GM23248 (cell line): ENCODE data around the gene MBD2.

ENCODE experiments used
- EZH2 ChIP-seq: fragments of 200-600 bp; sonication (generic); IDR thresholded peaks from 2 replicates; pipeline ENCODE4 v1.6.1; 2018; ENCODE audit warnings: antibody characterized with exemption, mild to moderate bottlenecking; ENCODE audit not compliant: insufficient read depth, poor library complexity, severe bottlenecking
- EZH2phosphoT487 ChIP-seq: fragments of 200-600 bp; sonication (generic); IDR thresholded peaks from 2 replicates; pipeline ENCODE4 v1.6.1; 2018; ENCODE audit warnings: antibody characterized with exemption, moderate library complexity, mild to moderate bottlenecking, low read depth; ENCODE audit not compliant: insufficient read depth

GRCh38 chr18:54165450-54165849, 59.0 kb downstream of the MBD2 start:
- TF ChIP-seq EZH2 (no peak), EZH2phosphoT487 (no peak)
